8988T (cell line): ENCODE data around the gene SLC5A1.
"Not testable (repeated sequence)": the region's sequence is repeated elsewhere in the genome, so short reads cannot be mapped to it uniquely, and the experiment has no call there.

Source experiments
- DNase-seq: peaks from one replicate; pipeline ENCODE4 v3.0.0; 2011

The SLC5A1 gene

DNA sequence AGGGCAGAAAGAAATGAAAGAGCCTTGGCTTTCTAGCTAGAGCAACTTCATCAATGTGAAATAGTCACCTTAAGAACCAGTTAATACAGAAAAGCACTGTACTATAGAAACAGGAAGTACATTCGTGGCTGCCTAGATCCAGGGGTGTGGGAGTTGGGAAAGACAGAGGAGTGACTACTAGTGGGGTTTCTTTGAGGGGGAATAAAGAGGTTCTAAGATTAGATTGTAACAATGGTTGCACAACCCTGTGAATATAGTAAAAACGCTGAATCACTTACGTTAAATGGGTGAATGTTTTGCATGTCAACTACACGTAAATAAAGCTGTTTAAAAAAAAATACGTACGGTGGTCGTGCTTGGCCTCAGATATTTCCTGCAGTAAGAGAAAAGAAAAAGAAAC, 107.6 kb downstream of the SLC5A1 start:
- DNase-seq = not testable (repeated sequence)

DNA sequence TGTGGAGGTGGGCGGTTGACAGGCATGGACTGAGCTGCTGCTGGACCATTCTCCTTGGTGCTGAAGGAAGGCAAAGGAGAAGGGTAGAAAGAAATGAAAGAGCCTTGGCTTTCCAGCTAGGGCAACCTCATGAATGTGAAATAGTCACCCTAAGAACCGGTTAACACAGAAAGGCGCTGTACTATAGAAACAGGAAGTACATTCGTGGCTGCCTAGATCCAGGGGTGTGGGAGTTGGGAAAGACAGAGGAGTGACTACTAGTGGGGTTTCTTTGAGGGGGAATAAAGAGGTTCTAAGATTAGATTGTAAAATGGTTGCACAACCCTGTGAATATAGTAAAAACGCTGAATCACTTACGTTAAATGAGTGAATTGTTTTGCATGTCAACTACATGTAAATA, 108.6 kb downstream of the SLC5A1 start:
- DNase-seq = not testable (repeated sequence)

DNA sequence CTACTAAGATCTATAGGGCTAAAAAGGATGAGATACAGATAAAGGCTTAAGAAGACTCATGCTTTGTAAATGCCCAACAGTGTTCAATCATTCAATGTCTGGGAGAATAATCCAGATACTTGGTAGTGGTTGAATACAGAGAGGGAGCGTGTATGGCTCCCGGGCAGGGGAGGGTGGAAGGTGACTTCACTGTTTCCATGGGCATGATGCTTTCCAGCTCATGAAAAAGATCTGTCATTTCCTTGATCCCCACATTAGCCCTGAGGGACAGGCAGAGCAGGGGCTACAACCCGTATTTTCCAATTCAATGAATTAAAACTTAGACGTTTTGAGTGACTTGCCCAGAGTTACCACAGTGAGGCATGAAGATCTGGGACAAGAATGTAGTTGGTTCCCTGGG, 111.7 kb downstream of the SLC5A1 start:
- not testable (repeated sequence) for DNase-seq

DNA sequence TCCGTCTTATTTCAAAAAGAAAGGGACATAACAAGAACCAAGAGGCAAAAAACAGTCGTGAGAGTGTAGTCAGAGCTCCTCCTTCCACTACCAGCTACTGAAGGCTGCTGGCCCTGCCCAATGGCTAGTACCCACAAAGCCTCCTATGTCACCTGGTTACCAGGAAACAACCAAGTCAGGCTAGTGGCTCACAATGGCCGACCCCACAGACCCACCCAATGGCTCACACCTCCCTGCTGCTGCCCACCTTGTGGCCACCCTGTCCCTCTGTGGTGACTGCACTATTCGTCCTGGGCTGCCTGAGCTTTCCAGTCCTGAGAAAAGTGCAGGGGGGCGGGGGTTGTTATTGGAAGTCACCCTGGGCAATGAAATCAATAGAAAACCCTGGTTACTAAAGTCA, 114.6 kb downstream of the SLC5A1 start:
- DNase-seq = not testable (repeated sequence)

DNA sequence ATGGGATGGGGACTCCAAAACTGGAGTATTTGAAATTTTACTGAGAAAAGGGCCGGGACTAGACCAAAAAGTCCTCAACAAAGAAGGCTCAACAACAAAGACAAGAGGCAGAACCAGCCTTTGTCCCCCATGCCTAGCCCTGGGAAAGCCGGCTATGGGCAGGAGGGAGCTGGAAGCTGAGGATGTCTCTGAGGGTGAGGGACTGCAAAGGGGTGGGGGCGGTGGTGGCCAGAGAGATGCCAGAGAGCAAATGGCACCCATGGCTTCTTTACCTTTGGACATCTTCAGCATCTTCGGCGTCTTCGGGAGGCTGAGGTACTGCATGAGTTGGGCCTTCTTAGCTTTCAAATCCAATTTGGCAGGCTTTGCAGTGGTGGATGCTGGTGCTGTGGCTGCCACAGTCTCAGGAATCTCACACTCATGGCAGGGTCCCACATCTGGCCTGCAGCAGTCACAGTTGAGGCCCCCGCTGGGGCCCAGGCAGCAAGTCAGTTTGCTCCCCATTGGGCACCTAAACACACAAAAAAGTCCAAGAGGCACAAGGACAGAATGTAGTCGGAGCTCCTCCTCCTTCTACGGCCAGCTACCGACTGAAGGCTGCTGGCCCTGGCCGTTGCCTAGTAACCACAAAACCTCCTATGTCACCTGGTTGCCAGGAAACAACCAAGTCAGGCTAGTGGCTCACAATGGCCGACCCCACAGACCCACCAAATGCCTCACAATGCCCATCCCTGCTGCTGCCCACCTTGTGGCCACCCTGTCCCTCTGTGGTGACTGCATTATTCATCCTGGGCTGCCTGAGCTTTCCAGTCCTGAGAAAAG, 115.9 kb downstream of the SLC5A1 start, which contains the start of gene C22orf42:
Gene C22orf42, minus strand, starts transcription at position 592 of the 822 bp plus-strand sequence. Its CDS starts 88 bp downstream, at position 504.
- no peak for DNase-seq

DNA sequence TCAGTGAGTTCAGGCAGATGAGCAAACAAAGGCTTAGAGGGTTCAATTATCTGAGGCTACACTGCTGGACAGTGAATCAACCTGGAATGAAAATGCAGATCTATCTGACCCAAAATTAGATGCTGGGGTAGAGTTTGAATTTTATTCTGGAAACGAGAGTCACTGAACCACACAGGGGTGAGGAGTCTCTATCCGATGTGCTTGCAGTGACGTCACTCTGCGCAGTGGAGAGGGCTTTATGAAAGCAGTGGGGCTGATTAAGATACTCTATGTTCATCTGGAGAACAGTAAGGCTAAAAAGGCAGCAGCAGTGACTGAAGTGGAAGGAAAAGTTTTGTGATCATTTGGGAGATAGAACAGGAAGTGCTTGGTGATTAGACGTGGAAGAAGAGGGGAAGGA, 117.3 kb downstream of the SLC5A1 start:
- not testable (repeated sequence) for DNase-seq
